SK-N-DZ (cell line): ENCODE measurements around the gene NR2F1-AS1.

Experiments
- DNase-seq: peaks from one replicate; pipeline ENCODE4 v3.0.0-alpha.2; 2015; ENCODE audit warnings: low spot score

The NR2F1-AS1 gene

DNA sequence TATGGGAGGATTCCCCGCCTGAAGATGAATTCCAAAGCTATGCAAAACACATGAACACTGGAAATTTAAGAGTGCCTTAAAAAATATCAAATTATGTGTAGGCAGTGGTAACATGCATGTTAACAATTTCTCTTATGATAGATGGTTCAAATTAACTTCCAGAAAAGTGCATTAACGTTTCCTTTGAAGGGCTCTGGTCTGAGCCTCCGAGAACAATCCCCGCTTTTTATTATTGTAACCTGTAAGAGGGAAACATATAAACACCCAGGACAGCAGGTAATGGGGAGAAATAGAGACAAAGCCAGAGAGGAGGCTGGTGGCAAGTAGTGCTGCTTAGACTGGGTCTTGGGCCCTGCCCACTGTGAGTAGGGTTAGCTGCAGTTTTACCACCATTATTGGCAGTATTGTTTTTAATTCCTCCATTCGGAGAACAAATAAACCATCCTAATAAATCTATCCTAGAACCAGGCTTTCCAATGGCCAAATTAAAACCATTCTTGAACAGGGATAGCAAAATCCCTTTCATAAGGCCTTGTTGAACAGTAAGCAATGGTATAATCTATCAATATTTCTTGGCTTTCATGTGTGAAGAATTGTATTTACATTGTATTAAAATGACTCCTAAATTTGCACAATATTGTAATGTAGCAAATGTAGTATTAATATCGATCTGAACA is 8.3 kb upstream of the NR2F1-AS1 start:
- no peak for DNase-seq

DNA sequence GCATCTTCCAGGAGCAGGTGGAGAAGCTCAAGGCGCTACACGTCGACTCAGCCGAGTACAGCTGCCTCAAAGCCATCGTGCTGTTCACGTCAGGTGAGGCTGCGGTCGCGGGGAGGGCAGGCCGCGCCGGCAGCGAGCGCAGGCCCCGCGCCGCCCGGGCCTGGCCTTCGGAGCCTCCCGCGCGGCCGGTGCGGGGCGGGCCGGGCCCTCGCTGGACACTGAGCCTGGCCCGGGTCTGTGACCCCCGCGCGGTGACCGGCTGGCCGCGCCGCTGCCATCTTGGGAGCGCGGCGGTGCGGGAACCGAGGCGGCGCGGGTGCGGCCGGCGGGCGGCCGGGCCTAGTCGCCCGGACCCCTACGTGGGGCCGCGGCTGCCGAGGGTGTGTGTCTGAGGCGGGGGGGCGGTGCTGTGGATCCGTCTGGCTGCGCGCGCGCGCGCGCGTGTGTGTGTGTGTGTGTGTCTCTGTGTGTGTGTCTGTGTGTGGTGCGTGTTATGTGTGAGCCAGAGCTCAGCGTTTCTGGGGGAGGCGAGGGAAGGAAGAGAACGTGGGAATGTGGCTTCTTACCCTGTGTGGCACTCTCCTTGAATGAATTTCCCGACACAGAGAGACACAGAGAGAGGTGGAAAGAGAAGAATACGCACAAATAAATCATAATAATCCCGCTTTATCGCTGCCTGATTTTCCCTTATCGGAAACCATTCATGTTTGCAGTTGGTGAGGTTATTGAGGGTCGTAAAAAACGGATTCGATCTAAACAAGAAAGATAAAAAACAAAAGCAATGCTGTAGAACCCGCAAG is 7.5 kb upstream of the NR2F1-AS1 start:
- DNase-seq = no peak

DNA sequence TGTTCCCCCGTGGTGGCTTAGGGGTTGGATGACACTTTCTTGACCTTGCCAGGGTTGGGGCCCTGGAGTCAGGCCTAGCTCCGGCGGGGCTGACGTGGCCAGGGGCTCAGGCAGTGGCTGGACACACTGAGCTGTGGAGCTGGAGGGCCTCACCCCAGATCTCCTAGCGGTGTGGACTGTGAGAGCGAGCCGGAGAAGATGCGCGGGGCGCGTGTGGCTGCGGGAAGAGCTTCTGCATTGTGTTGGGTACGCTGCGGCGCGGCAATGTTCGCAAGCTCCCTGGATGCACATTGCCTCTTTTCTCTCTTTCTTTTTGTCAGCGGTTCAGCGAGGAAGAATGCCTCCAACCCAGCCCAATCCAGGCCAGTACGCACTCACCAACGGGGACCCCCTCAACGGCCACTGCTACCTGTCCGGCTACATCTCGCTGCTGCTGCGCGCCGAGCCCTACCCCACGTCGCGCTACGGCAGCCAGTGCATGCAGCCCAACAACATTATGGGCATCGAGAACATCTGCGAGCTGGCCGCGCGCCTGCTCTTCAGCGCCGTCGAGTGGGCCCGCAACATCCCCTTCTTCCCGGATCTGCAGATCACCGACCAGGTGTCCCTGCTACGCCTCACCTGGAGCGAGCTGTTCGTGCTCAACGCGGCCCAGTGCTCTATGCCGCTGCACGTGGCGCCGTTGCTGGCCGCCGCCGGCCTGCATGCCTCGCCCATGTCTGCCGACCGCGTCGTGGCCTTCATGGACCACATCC is 6.8 kb upstream of the NR2F1-AS1 start:
- no peak for DNase-seq

DNA sequence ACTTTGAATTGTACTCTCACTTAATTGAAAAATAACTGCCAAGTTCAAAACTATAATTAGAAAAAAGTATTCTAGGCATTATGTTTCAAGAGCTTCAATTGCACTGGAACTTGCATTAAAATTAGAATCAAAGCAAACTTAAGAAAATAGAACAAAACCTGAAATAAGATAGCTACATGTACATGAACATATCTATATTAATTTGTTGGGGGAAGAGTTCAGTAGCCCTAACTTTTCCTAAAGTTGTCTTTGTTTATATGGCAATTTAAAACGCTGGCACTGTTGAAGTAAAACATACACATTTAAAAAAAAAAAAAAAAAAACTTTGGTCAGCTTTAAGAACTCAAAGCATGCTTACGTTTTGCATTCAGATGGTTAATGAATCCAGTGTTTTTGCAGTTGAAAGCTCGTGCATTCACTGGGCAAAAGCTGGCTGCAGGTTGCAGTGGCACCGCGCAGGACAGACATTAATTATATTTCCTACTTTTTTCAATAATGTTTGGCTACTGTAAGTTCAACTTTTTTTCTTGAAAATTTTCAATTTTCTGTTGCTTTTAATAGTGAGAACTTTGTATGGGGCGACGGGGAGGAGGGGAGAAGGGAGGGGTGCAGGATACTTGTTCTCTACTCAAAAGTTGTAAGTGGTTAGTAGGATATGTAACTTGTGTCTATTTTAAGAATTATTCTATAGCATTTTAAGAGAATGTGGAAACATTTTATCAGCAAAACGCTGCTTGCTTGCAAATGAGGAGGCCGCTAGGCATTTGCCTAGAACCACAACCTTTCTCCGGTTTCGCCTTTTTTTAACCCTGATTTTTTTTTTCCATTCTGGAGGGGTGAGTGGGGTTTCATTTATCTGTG is 5.9 kb upstream of the NR2F1-AS1 start:
- no peak for DNase-seq

DNA sequence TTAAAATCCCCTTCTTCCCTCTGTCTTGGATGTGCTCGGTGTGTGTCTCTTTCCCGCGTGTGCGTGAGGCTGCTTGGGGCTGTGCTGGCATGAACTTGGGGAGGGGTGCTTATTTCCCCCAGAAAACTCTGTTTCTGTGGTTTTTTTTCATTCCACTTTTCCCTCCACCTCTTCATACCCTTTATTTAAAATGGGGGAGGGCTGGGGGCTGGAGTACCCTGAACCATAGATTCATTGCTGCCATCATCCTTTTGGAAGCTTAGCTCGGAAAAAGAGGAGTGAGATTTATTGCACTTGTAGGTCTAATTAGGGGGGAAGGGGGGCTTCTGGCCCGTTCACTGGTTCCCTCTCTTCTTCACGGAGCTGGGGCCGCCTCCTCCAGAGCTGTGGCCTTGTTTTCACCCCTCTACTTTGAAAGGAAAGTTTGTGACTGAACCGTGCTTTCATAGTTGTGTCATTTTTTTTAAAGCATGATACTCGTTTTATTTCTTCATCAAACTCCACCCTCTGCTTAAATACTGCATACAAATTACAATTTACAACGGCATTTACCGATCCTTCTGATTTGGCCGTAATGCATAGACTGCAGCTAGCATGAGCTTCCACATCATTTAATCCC is 4.9 kb upstream of the NR2F1-AS1 start:
- no peak for DNase-seq

DNA sequence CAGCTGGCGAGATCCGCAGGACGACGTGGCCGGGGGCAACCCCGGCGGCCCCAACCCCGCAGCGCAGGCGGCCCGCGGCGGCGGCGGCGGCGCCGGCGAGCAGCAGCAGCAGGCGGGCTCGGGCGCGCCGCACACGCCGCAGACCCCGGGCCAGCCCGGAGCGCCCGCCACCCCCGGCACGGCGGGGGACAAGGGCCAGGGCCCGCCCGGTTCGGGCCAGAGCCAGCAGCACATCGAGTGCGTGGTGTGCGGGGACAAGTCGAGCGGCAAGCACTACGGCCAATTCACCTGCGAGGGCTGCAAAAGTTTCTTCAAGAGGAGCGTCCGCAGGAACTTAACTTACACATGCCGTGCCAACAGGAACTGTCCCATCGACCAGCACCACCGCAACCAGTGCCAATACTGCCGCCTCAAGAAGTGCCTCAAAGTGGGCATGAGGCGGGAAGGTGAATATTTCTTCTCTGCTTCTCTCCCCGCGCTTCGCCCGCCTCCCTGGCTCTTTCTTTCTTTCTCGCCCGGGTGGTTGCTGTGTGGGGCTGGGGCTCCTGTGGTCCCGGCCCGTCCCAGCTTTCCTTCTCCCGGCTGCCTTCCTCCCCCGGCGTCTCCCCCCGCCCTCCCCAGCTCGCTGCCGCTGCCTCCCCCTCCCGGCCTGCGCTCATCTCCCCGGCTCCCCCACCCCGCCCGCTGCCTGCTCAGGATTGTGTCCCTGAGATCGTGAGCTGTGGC is 4.2 kb upstream of the NR2F1-AS1 start:
- DNase-seq = no peak

DNA sequence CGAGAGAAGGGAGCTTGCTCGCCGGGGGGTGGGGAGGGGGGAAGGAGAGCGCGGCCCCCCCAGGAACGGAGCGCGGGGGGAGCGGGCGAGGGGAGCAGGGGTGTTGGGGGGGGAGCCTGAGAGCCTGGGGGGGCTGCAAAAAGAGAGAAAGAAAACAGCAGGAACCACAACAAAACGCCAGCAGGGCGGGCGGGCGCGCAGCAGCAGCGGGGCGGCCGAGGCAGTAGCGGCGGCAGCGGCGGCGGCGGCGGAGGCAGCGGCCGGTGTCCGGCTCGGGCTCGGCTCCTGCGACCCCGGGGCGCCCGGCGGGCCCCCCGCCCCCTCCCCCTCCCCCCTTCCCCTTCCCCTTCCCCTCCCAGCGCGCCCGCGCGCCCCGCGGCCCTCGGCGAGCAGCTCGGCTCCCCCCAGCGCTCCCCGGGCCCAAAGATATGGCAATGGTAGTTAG is 3.6 kb upstream of the NR2F1-AS1 start:
- DNase-seq = no peak

DNA sequence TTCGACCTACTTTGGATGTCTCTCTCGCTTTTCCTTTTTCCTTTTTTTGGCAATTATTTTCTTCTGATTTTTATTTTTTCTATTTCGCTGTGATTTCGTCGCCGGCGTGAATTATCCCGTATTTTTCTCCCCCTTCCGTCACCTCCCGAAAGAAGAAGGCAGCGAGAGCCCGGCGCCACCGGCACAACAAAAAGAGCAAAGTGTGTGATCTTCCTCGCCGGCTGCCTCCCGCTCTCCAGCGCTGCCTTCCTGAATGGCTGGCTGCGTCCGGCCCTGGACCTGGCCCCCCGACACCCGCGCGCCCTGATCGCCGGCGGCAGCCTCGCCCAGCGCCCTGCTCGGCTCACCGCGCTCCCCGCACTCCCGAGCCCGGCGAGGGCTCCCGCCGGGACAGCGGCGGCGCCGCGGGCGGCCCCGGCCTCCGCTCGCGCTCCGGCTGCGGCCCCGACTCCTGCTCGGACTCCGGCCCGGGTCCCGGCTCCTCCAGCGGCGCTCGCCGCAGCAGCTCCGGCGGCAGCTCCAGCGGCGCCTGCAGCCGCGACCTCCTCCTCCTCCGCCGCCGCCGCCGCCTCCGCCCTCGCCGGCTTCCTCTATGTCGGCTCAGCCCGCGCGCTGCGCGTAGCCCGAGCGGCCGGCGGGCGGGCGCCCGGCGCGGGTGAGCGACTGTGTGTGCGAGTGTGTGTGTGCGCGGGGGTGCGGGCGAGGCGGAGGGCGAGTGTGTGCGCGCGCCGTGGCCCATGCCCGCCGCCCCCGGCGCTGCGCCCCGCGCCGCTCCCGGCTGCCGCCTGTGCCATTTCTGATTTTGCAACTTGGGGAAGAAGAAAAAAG is 3.0 kb upstream of the NR2F1-AS1 start:
- DNase-seq = peak; percentile 65

DNA sequence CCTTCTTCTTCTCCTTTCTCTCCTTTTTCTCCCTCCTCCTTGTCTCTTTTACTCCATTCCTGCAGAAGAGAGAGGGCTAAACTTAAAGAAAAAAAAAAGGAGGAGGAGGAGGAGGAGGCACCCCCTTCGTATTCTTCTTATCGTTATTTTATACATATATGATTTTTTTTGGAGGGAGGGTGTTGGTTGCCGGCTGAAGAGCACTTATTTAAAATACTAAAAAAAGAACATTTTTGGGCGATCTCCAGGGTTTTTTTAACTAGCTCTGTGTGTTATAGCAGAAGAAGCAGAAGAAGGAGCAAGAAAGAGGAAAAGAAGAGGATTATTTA is 2.4 kb upstream of the NR2F1-AS1 start:
- no peak for DNase-seq

DNA sequence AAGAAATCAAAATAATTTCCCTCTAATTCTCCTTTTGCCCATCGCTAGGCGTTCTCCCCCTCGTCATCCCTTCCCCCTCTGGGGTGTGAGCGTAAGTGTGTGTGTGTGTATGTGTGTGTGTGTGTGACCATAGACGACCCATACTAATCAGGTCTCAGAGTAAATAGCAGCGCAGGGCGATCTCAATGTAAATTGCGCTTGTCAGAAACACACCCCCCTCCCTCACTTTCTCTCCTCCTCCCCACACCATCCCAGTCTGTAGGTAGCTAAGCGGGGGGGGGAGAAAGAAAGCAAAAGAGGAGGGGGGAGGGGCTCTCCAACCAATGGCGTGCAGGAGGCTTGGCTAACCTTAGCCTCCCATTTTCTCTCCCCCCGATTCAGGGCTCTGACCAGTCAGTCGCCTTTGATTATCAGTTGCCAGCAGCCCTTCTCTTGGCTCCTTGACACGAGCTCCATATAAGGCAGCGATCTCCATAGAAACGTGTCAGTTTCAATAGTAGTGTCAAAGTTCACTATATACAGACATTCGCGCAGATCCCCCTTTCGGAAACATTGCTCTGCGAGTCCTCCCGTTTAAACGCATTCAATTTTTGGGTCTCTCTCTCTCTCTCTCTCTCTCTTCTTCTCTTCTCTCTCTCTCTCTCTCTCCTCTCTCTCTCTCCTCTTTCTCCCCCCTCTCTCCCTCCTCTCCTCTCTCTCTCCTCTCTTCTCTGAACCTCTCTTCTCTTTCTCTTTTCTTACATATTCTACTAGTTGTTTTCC is 1.8 kb upstream of the NR2F1-AS1 start, which contains the start of gene NR2F1:
NR2F1 (plus strand) TSS at position 546 of the 762 bp plus-strand sequence. CDS start 1,802 bp downstream, outside the sequence.
- DNase-seq = peak; percentile 96

DNA sequence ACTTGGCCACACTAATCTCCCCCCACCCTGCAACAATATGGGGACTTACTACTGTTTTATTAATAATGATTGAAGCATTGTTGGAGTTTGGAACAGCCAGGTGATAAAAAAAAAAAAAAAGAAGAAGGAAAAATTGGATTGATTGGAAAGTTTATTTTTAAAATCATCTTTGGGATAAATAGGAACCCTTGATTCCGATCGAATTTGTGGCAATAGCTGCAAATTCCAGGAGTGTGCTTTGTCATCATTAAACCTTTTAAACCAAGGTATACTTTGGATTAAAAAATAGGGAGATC is 1.1 kb upstream of the NR2F1-AS1 start:
- DNase-seq = no peak

DNA sequence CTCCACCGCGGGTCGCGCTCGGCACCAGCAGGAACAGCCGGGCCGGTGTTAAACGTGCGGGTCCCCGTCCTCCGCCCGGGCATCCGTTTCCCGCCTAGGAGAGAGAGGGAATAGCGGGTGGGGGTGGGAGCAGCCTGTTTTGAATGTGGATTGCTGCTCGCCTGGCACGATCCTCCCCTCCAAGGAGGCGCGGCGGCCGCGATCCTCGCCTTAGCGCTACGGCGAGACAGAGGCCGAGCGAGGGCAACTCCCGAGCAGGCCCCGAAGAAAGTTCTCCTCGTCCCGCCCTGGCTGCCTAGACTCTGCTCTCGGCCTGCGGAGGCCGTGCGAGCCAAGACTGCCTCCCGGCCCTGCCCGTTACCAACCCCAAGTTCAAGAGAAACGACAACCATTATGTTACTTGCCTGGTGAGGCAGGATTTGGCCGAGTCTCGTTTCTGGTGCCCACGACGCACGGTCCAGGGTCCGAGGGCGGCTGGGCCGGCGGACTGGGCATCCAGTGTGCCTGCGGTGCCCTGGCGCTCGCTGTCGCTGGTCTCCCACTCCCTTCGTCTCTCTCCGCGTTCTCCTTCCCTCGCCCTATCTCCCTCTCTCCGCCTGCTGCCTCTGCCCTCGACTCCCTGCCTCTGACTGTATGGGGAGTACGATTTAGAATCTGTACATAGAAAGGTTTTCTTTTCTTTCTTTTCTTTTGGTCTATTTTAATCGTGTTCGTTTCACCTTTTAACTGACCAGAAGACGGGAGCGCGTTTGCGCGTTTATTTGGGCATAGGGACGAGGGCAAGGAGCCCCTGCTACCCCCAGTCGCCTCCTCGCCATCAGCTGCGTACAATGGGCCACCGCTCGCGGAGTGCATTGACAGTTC is 724 bp downstream of the NR2F1-AS1 start:
- no peak for DNase-seq

DNA sequence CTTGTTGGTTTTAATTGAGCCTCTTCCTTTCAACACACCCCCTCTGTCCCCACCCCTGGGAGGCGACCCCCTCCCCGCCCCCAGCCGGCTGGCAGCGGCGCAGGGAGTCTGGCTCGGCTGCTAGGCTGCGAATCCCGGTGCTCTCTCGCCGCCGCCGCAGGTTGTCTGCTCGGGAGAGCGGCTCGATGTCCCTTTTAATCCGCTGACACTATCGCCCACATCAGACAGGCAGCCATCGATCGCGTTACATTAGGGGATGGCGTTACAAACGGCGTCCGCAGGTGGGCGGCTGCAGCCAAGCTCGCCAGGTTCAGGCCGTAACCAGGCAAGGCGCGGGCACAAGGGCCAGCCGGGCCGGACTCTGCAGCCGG is 1.3 kb downstream of the NR2F1-AS1 start:
- peak; percentile 64 for DNase-seq

DNA sequence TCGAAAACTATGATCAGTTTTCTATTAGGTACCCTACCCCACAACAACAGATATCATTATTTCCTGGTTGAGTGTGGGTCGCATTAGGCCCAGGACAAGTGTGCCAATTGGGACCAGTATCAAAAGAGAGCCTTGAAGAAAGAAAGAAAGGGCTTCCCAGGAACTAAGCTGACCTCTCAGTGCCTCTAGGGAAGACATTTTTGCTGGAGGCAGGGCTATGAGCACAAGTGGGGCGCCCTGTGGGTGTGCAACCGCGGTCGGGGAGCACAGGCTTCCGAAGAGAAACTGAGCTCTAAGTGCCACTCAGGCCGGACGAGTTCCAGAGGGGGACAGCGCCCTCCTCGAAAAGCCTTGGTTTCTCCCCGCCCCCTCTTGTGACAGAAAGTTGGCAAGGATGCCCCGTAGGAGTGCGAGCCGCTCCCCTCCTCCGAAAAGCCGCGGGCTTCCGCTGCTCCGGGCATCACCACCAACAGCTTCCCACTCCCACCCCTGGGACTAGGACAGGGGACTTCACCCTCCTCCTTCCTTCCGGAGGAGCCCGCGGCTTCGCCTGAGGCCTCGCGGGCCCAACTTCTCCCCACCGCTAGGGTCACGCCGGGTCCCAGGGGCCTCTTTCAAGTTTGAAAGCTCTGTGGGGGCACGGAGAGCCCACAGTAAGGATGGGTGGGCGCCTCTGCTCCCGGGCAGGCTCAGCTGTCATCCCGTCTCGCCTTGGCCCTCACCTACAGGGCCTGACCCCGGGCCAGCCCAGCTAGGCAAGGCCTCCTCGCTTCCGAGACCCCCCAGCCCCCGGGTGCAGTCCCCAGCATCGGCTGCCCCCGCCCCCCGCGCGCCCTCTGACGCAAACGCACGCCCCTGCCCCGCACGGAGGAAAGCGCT is 2.0 kb downstream of the NR2F1-AS1 start:
- DNase-seq = no peak

DNA sequence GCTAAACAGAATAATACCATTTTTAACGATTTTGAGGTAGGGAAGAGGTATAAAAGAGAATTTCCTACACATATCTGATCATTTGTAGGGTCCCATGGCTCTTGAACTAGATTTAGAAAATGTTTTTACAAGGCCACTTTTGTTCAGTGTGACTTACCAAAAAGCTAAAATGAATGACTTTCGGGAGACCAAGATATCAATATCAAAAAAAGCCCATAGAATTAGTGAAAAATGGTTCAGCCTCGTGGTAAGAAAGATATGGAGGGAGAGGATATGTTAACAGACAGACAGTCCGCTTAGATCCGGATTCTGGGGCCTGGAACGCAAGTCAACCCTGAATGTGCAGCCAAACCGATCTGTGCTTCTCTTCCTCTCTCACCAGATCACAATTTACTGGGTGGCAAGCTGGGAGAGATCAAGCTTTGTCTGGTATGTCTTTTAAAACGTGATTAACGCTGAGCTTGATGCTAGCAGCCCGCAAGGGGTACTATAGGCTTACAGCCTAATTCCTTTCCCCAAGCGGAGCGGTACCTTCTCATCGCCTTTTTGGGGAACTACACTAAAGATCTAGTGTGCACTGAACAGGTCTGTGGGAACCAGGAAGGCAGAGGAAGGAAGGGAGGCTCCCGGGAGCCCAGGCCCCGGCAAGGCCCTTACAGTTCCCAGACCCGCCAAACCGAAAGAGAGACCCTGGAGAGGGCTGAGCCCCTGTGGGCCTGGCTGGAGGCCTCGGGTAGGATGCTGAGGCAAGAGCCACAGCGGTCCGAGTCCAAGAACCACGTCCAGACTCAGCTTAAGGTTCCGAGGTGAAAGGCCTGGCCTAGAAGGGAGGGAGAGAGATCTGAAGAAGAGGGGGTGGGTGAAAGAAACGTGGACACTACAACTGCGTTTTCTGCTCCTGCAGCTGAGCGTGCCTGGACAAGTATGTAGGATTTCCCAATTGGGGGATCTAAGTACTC is 2.9 kb downstream of the NR2F1-AS1 start:
- DNase-seq = no peak
